Activated T-helper 1 cell treated with anti-CD3 and anti-CD28 coated beads, Interleukin-12 subunit alpha, Interleukin-12 subunit beta, Interleukin-2, Interleukin-4 antibody, amounts not matched to agents 30 ng/mL and 10 ng/mL and 1 ng/mL, durations not matched to agents 14 hours and 24 hours and 36 hours (primary cell): Measurements from ENCODE around the gene IGF1R. TPM values are rescaled to one million over a fixed set of nuclear protein-coding genes. Genes with fewer than 3 reads are reported as not detected.

ENCODE experiments used
- DNase-seq: peaks from one replicate; pipeline ENCODE4 v3.0.0; 2021; ENCODE audit warnings: low spot score
- H3K27ac Mint-ChIP-seq: one replicate; pipeline ENCODE4 v1.8.0; 2021; ENCODE audit warnings: mild to moderate bottlenecking, mixed read lengths
- H3K27me3 Mint-ChIP-seq: one replicate; pipeline ENCODE4 v1.8.0; 2022; ENCODE audit warnings: mild to moderate bottlenecking, moderate library complexity, mixed read lengths; ENCODE audit not compliant: insufficient read depth
- H3K36me3 Mint-ChIP-seq: one replicate; pipeline ENCODE4 v1.8.0; 2021; ENCODE audit warnings: low read depth, mixed read lengths
- H3K4me1 Mint-ChIP-seq: one replicate; pipeline ENCODE4 v1.8.0; 2021; ENCODE audit warnings: low read depth, mixed read lengths
- H3K4me3 Mint-ChIP-seq: one replicate; pipeline ENCODE4 v1.8.0; 2021; ENCODE audit warnings: mild to moderate bottlenecking, moderate library complexity, mixed read lengths
- H3K9me3 Mint-ChIP-seq: one replicate; pipeline ENCODE4 v1.8.0; 2021; ENCODE audit warnings: mixed read lengths
- intact Hi-C: fragments of 100-400 bp; cut with micrococcal nuclease; formaldehyde crosslinking; loops from one replicate; pipeline ENCODE4 v1.15.1; 2024
- total RNA-seq: library from RNA; stranded (reverse); gene quantifications from 2 replicates; pipeline ENCODE4 v1.2.3, GENCODE V29; 2022

The IGF1R gene
- total RNA-seq, 1 donor from 2014 or later, result 38.7 TPM

DNA sequence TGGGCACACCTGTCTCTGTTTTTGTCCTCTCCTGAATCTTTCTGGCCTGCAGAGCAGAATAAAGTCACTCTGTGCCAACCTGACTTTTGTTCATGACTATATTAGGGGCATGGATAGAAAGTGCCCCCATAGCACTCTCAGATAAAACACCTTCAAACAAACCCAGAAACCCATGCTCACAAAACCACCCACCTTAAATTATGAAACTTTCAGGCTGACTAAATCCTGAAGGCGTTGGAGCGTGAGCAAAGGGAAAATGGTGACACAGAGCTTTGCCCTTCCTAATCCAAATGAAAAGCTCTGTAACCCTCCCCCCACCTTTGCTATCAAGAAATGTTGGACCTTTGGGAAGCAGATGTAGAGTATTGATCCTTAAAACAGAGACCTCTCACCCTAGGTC is 138.9 kb downstream of the IGF1R start:
- H3K27me3 Mint-ChIP-seq, result peaks cover 2% of the 10 kb centered on the region
- intact Hi-C loops, result loop anchor here (10.0 kb wide), 1 partner anchor 342 kb away; no protein-coding TSS in a partner anchor
- no peaks in the 10 kb centered on the region for H3K36me3 Mint-ChIP-seq
- peaks cover 39% of the 10 kb centered on the region for H3K4me1 Mint-ChIP-seq
- no peak overlapping the region for H3K27ac Mint-ChIP-seq
- H3K9me3 Mint-ChIP-seq, result no peaks in the 10 kb centered on the region
- no peak for DNase-seq
- no peak overlapping the region for H3K4me3 Mint-ChIP-seq

DNA sequence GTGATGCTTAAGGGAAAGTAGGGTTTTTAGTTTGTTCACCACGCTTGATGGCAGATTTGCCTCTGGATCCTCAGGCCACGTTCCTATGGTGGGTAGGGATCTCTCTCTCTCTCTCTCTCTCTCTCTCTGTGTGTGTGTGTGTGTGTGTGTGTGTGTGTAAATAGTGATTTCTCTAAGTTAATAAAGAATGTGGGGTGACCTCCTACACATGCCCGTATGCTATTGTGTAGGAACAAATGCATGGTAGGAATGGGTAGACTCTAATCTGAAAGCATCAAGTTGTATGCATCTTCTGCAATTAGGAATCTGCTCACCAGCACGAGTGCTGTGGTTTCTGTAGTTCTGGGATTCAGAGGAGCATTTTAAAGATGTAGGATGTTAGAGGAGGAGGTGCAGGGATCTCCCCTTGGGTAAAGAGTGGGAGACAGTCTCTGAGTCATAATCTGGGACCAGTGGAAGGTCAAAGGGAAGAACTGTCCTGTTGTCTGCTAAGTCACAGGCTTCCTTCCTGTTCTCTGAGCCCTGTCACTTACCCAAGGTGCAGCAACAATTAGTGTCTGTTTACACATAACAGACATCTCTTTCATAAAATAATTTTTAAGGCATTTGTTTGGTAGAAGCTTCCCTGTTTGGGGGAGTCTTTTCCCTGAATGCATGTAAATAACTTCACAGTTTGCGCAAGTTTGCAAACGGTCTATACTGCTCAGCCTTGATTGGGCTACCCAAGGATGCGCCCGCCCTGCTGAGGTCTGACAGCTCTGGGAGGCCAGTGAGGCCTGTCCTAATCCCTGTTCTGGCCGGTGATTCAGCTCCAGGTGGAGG is 139.8 kb downstream of the IGF1R start:
- Mint-ChIP-seq H3K4me3 (no peak overlapping the region), H3K27me3 (peaks cover 2% of the 10 kb centered on the region), H3K27ac (no peak overlapping the region), H3K9me3 (no peaks in the 10 kb centered on the region), H3K4me1 (peaks cover 39% of the 10 kb centered on the region), H3K36me3 (peaks cover 1% of the 10 kb centered on the region)
- intact Hi-C loops, result loop anchor here (10.0 kb wide), 1 partner anchor 343 kb away; no protein-coding TSS in a partner anchor
- no peak for DNase-seq

DNA sequence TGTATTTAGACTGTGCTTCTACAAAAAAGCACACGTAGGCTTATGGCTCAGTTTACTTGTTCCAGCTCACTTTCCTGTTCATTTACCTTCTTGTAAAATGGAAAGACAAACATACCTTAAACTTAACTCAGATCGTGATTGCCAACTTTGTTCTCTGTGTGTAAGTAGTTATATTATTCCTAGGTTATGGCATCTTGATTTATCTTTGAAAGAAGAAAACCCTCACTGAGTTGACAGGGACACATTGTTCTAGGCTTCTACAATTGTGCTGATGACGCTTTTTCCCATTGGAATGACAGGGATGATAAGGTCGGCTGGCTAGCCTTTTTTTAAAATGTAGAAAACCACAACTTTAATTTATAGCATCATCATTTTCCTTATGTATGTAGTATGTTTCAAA is 140.7 kb downstream of the IGF1R start:
- peaks cover 39% of the 10 kb centered on the region for H3K4me1 Mint-ChIP-seq
- H3K9me3 Mint-ChIP-seq, result no peaks in the 10 kb centered on the region
- intact Hi-C loops, result loop anchor here (10.0 kb wide), 1 partner anchor 344 kb away; no protein-coding TSS in a partner anchor
- H3K4me3 Mint-ChIP-seq, result no peak overlapping the region
- DNase-seq, result no peak
- H3K36me3 Mint-ChIP-seq, result peaks cover 1% of the 10 kb centered on the region
- H3K27me3 Mint-ChIP-seq, result no peaks in the 10 kb centered on the region
- H3K27ac Mint-ChIP-seq, result no peak overlapping the region

DNA sequence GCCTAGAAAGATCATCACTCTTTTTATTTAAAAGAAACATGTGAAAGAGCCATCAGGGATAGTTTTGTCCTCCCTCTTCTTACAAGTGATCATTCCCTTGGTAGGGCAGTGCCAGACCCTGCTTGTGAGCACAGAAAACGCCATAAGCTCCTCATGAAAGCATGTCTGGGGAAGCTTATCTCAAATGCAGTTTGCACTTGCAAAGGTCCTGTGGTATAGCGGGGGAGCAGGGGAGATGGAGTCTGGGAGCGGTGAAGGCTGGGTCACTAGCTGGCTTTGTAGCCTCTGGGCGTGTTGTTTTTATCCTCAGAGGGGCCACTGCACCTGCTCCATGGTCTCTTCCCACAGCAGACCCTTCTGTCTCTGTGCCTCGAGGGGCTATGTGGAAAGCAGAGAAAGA is 141.9 kb downstream of the IGF1R start:
- peaks cover 1% of the 10 kb centered on the region for H3K36me3 Mint-ChIP-seq
- H3K27ac Mint-ChIP-seq, result no peak overlapping the region
- H3K4me1 Mint-ChIP-seq, result peaks cover 37% of the 10 kb centered on the region
- H3K27me3 Mint-ChIP-seq, result no peaks in the 10 kb centered on the region
- H3K9me3 Mint-ChIP-seq, result no peaks in the 10 kb centered on the region
- no peak overlapping the region for H3K4me3 Mint-ChIP-seq
- intact Hi-C loops, result no loop called here
- no peak for DNase-seq

DNA sequence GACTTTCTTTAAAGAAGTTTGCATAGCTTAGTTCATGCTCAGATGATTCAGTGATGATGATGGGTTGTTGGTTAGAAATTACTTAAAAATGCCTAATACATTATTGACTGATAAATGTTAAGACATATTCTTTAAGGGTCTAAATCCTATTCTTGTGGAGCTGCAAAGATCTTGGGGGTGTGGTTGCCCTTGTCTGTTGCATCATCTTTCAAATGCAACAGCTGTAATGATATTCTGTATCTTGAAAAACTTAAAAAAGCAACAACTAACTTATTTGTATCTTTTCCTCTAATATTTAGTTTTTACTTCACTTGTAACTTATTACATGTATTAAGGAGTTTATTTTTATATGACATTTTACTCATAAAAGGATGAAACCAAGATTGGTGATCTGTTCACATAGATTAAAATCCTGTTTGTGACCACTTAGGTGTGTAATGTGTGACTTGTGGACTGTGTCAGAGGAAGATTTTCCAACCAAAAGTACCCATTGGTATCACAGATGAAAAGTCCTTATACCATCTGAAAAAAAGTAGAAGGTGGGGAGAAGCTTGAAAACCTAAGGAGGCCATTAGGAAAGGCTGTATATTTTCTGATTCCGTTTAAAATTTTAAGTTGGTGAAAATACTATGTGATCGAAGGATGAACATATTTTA is 142.8 kb downstream of the IGF1R start:
- Mint-ChIP-seq H3K9me3 (no peaks in the 10 kb centered on the region), H3K36me3 (peaks cover 1% of the 10 kb centered on the region), H3K27ac (no peak overlapping the region), H3K27me3 (no peaks in the 10 kb centered on the region), H3K4me3 (no peak overlapping the region), H3K4me1 (peaks cover 28% of the 10 kb centered on the region)
- DNase-seq, result no peak
- intact Hi-C loops, result no loop called here

GRCh38 chr15:98792117-98792516 is 143.8 kb downstream of the IGF1R start:
- no peak overlapping the region for H3K4me3 Mint-ChIP-seq
- intact Hi-C loops, result no loop called here
- no peak for DNase-seq
- H3K4me1 Mint-ChIP-seq, result peaks cover 18% of the 10 kb centered on the region
- H3K9me3 Mint-ChIP-seq, result no peaks in the 10 kb centered on the region
- H3K36me3 Mint-ChIP-seq, result peaks cover 1% of the 10 kb centered on the region
- no peaks in the 10 kb centered on the region for H3K27me3 Mint-ChIP-seq
- H3K27ac Mint-ChIP-seq, result no peak overlapping the region

DNA sequence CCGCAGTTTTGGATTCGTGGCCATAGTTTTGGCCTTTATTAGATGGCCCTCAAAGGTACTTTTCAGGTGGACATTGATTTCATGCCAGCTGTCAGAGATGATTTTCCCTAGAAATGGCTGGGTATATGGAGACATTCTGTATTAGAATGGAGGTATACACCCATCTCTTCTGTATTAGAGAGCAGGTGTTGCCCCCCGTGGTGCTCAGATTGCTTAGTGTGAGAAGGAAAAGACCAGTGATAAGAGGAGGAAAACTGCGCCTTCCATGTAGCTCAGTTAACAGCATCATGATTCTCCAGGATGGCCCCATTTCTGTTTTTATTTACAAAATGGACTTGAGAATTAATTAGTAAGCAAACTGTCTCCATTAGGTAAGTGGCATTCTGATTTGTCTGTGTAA is 145.9 kb downstream of the IGF1R start:
- intact Hi-C loops, result no loop called here
- Mint-ChIP-seq H3K4me1 (no peaks in the 10 kb centered on the region), H3K27me3 (no peaks in the 10 kb centered on the region), H3K27ac (no peak overlapping the region), H3K36me3 (peaks cover 1% of the 10 kb centered on the region), H3K4me3 (no peak overlapping the region), H3K9me3 (no peaks in the 10 kb centered on the region)
- DNase-seq, result no peak

GRCh38 chr15:98794748-98795147 is 146.4 kb downstream of the IGF1R start:
- intact Hi-C loops, result no loop called here

GRCh38 chr15:98795980-98796379 is 147.6 kb downstream of the IGF1R start:
- Mint-ChIP-seq H3K36me3 (peaks cover 1% of the 10 kb centered on the region), H3K27ac (no peak overlapping the region), H3K4me1 (peaks cover 3% of the 10 kb centered on the region), H3K4me3 (no peak overlapping the region), H3K27me3 (no peaks in the 10 kb centered on the region), H3K9me3 (no peaks in the 10 kb centered on the region)
- no peak for DNase-seq
- intact Hi-C loops, result no loop called here

More at GRCh38 chr15:98794748-98795147, 146.4 kb downstream of the IGF1R start:
- Mint-ChIP-seq H3K27ac (no peak overlapping the region), H3K36me3 (peaks cover 1% of the 10 kb centered on the region), H3K9me3 (no peaks in the 10 kb centered on the region), H3K4me1 (no peaks in the 10 kb centered on the region), H3K4me3 (no peak overlapping the region), H3K27me3 (no peaks in the 10 kb centered on the region)
- DNase-seq, result no peak

DNA sequence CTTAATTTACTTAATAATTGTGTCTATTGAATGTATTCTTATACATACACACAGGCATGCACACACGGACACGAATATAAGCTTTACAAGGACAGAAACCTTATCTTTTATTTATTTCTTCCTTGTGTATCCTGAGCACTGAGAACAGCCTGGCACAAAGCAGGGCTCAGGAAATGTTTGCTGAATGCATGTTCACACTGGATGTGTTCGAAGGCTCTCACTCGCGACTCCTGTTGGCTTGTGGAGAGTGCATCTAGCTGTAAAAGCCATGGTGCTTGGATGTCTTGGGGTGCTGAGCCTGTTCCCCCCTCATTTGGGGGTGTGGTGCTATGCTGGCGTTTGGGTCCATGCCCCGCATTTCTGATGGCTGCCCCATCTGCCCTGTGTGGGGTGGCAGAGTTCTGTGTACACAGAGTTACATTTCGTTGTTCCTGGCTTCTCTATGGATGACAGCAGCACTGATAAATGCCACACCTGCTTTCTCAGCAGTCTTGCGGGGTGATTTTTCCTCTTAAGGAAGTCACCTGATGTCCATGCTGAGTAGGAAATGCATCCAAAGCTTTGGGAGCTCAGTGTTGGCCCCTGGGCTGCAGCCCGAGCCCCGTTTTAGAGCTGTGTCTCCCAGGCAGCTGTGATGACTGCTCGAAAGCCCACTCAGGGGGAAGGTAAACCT is 148.5 kb downstream of the IGF1R start:
- Mint-ChIP-seq H3K4me3 (no peak overlapping the region), H3K9me3 (no peaks in the 10 kb centered on the region), H3K4me1 (peaks cover 8% of the 10 kb centered on the region), H3K36me3 (peaks cover 1% of the 10 kb centered on the region), H3K27ac (no peak overlapping the region), H3K27me3 (no peaks in the 10 kb centered on the region)
- no peak for DNase-seq
- intact Hi-C loops, result no loop called here

DNA sequence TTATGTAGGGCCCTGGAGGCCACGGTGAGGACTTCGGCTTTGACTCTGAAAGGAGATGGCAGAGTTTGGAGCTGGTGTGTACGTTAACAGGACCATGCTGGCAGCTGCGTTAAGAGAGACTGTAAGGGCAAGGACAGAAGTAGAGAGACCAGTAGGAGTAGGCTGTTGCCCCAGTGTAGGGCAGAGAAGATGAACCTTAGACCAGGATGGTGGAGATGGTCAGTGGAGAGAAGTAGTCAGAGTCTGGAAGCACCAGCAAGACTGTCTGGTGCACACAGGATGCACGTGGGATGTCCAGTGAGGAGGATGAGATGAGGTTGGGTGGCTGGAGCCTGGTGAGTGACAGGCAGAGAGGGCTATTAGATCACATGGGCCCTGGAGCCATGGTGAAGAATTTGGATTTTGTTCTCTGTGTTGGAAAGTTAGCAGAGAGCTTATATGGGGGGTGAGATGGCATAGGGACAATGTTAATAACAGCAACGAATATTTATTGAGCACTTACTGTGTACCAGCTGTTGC is 150.1 kb downstream of the IGF1R start:
- H3K27me3 Mint-ChIP-seq, result no peaks in the 10 kb centered on the region
- H3K4me1 Mint-ChIP-seq, result peaks cover 8% of the 10 kb centered on the region
- no peak overlapping the region for H3K4me3 Mint-ChIP-seq
- H3K27ac Mint-ChIP-seq, result no peak overlapping the region
- intact Hi-C loops, result no loop called here
- no peaks in the 10 kb centered on the region for H3K9me3 Mint-ChIP-seq
- DNase-seq, result no peak
- H3K36me3 Mint-ChIP-seq, result no peaks in the 10 kb centered on the region

- Mint-ChIP-seq H3K4me3 (no peak overlapping the region), H3K9me3 (no peaks in the 10 kb centered on the region), H3K27me3 (no peaks in the 10 kb centered on the region), H3K4me1 (peaks cover 8% of the 10 kb centered on the region), H3K36me3 (no peaks in the 10 kb centered on the region), H3K27ac (no peak overlapping the region)
- intact Hi-C loops, result no loop called here
- no peak for DNase-seq
These were observed 151.4 kb downstream of the IGF1R start for GRCh38 chr15:98799461-98800390.
